ENCODE data around the gene HELZ. TPM values are rescaled to one million over a fixed set of nuclear protein-coding genes. Genes with fewer than 3 reads are reported as not detected.
"Not testable (repeated sequence)": the region's sequence is repeated elsewhere in the genome, so short reads cannot be mapped to it uniquely, and the experiment has no call there.

The HELZ gene
- total RNA-seq, 1 donor from 2014 or later = 71.0 TPM

- H3K36me3 Mint-ChIP-seq (ENCODE audit: insufficient read depth) = peaks cover 8% of the 10 kb centered on the region
- no peak for DNase-seq (ENCODE audit: low spot score, unreplicated experiment)
- H3K27ac Mint-ChIP-seq = no peak overlapping the region
- no peaks in the 10 kb centered on the region for H3K27me3 Mint-ChIP-seq
- TF ChIP-seq CTCF (IDR thresholded peaks at IDR 0.05; ENCODE audit: unreplicated experiment) = no peak
- H3K4me1 Mint-ChIP-seq (ENCODE audit: low read depth) = peaks cover 27% of the 10 kb centered on the region
- H3K4me3 Mint-ChIP-seq (ENCODE audit: low read depth) = no peak overlapping the region
- H3K9me3 Mint-ChIP-seq (ENCODE audit: low read depth) = no peaks in the 10 kb centered on the region
Measured at GRCh38 chr17:67127925-67128324, 117.1 kb downstream of the HELZ start.

- Mint-ChIP-seq H3K27ac (no peak overlapping the region), H3K27me3 (no peaks in the 10 kb centered on the region), H3K9me3 (ENCODE audit: low read depth) (no peaks in the 10 kb centered on the region), H3K36me3 (ENCODE audit: insufficient read depth) (peaks cover 10% of the 10 kb centered on the region), H3K4me3 (ENCODE audit: low read depth) (no peak overlapping the region), H3K4me1 (ENCODE audit: low read depth) (peaks cover 20% of the 10 kb centered on the region)
- no peak for DNase-seq (ENCODE audit: low spot score, unreplicated experiment)
- no peak for TF ChIP-seq CTCF (IDR thresholded peaks at IDR 0.05; ENCODE audit: unreplicated experiment)
Measured at GRCh38 chr17:67126983-67127382, 118.0 kb downstream of the HELZ start.

GRCh38 chr17:67126543-67126942 lies 118.5 kb downstream of the HELZ start:
- Mint-ChIP-seq H3K4me1 (ENCODE audit: low read depth) (peaks cover 18% of the 10 kb centered on the region), H3K36me3 (ENCODE audit: insufficient read depth) (peaks cover 10% of the 10 kb centered on the region)
- not testable (repeated sequence) for DNase-seq (ENCODE audit: low spot score, unreplicated experiment); H3K27me3 Mint-ChIP-seq; H3K9me3 Mint-ChIP-seq (ENCODE audit: low read depth); H3K4me3 Mint-ChIP-seq (ENCODE audit: low read depth); H3K27ac Mint-ChIP-seq

- no peaks in the 10 kb centered on the region for H3K9me3 Mint-ChIP-seq (ENCODE audit: low read depth)
- H3K36me3 Mint-ChIP-seq (ENCODE audit: insufficient read depth) = peaks cover 12% of the 10 kb centered on the region
- H3K4me3 Mint-ChIP-seq (ENCODE audit: low read depth) = no peak overlapping the region
- H3K27me3 Mint-ChIP-seq = no peaks in the 10 kb centered on the region
- H3K4me1 Mint-ChIP-seq (ENCODE audit: low read depth) = peaks cover 15% of the 10 kb centered on the region
- no peak overlapping the region for H3K27ac Mint-ChIP-seq
- TF ChIP-seq CTCF (IDR thresholded peaks at IDR 0.05; ENCODE audit: unreplicated experiment) = no peak
- no peak for DNase-seq (ENCODE audit: low spot score, unreplicated experiment)
Measured at GRCh38 chr17:67125924-67126323, 119.1 kb downstream of the HELZ start.

GRCh38 chr17:67125417-67125816 lies 119.6 kb downstream of the HELZ start:
- no peaks in the 10 kb centered on the region for H3K27me3 Mint-ChIP-seq
- no peak overlapping the region for H3K4me3 Mint-ChIP-seq (ENCODE audit: low read depth)
- no peak overlapping the region for H3K27ac Mint-ChIP-seq
- peaks cover 15% of the 10 kb centered on the region for H3K36me3 Mint-ChIP-seq (ENCODE audit: insufficient read depth)
- no peak for TF ChIP-seq CTCF (IDR thresholded peaks at IDR 0.05; ENCODE audit: unreplicated experiment)
- peaks cover 15% of the 10 kb centered on the region for H3K4me1 Mint-ChIP-seq (ENCODE audit: low read depth)
- H3K9me3 Mint-ChIP-seq (ENCODE audit: low read depth) = no peaks in the 10 kb centered on the region
- DNase-seq (ENCODE audit: low spot score, unreplicated experiment) = no peak

GRCh38 chr17:67124450-67125148 lies 120.4 kb downstream of the HELZ start:
- Mint-ChIP-seq H3K36me3 (ENCODE audit: insufficient read depth) (peaks cover 19% of the 10 kb centered on the region), H3K4me3 (ENCODE audit: low read depth) (no peak overlapping the region), H3K27ac (no peak overlapping the region)

More at GRCh38 chr17:67124450-67125148, 120.4 kb downstream of the HELZ start:
- TF ChIP-seq CTCF (IDR thresholded peaks at IDR 0.05; ENCODE audit: unreplicated experiment) = no peak
- Mint-ChIP-seq H3K27me3 (no peaks in the 10 kb centered on the region), H3K4me1 (ENCODE audit: low read depth) (peaks cover 15% of the 10 kb centered on the region), H3K9me3 (ENCODE audit: low read depth) (no peaks in the 10 kb centered on the region)
- no peak for DNase-seq (ENCODE audit: low spot score, unreplicated experiment)
